Astrocyte (in vitro differentiated cells and primary cell): Measurements from ENCODE around the gene IL19. TPM values are rescaled to one million over a fixed set of nuclear protein-coding genes. Genes with fewer than 3 reads are reported as not detected.
"Not testable (repeated sequence)": the region's sequence is repeated elsewhere in the genome, so short reads cannot be mapped to it uniquely, and the experiment has no call there.

Experiments used
- DNase-seq: peaks from one replicate; pipeline ENCODE4 v3.0.0-alpha.2; 2010; ENCODE audit warnings: low read depth
- FAIRE-seq: peaks from 2 replicates; lab custom pipeline; 2011; peaks lifted over from hg19 to GRCh38; lab: Jason Lieb, UNC
- H2AFZ ChIP-seq: 2 replicates; pipeline ENCODE4 v1.6.0; 2012; ENCODE audit warnings: low read depth, low read length, inconsistent platforms
- H3K27ac ChIP-seq: 2 replicates; pipeline ENCODE4 v1.5.1; 2011; ENCODE audit warnings: low read depth, low read length, inconsistent platforms
- H3K27me3 ChIP-seq: 2 replicates; pipeline ENCODE4 v1.6.0; 2011; ENCODE audit warnings: low read length, inconsistent platforms; ENCODE audit not compliant: insufficient read depth
- H3K36me3 ChIP-seq: 2 replicates; pipeline ENCODE4 v1.5.1; 2011; ENCODE audit warnings: low read length, inconsistent platforms; ENCODE audit not compliant: insufficient read depth
- H3K4me1 ChIP-seq: 2 replicates; pipeline ENCODE4 v1.5.1; 2011; ENCODE audit warnings: low read length, inconsistent platforms; ENCODE audit not compliant: insufficient read depth
- H3K4me2 ChIP-seq: 2 replicates; pipeline ENCODE4 v1.6.0; 2012; ENCODE audit warnings: low read length, inconsistent platforms
- H3K4me3 ChIP-seq: 2 replicates; pipeline ENCODE4 v1.5.1; 2011; ENCODE audit warnings: low read depth, mild to moderate bottlenecking, low read length, inconsistent platforms; ENCODE audit not compliant: insufficient read depth
- H3K79me2 ChIP-seq: 2 replicates; pipeline ENCODE4 v1.6.0; 2012; ENCODE audit warnings: mild to moderate bottlenecking, low read length, inconsistent platforms; ENCODE audit not compliant: insufficient read depth
- H3K9ac ChIP-seq: 2 replicates; pipeline ENCODE4 v1.6.0; 2012; ENCODE audit warnings: mild to moderate bottlenecking, low read length, inconsistent platforms
- H3K9me3 ChIP-seq: 2 replicates; pipeline ENCODE4 v1.5.1; 2012; ENCODE audit warnings: low read depth, mild to moderate bottlenecking, low read length, inconsistent platforms; ENCODE audit not compliant: insufficient read depth
- H4K20me1 ChIP-seq: 2 replicates; pipeline ENCODE4 v1.6.0; 2012; ENCODE audit warnings: low read length, inconsistent platforms; ENCODE audit not compliant: insufficient read depth
- H3K27ac Mint-ChIP-seq: one replicate; pipeline ENCODE4 v1.8.0; 2021; ENCODE audit warnings: mild to moderate bottlenecking, mixed read lengths; ENCODE audit not compliant: unreplicated experiment
- H3K27me3 Mint-ChIP-seq: one replicate; pipeline ENCODE4 v1.8.0; 2021; ENCODE audit warnings: low read depth, mixed read lengths; ENCODE audit not compliant: unreplicated experiment
- H3K36me3 Mint-ChIP-seq: one replicate; pipeline ENCODE4 v1.8.0; 2021; ENCODE audit warnings: low read depth, mixed read lengths; ENCODE audit not compliant: unreplicated experiment
- H3K4me1 Mint-ChIP-seq: one replicate; pipeline ENCODE4 v1.8.0; 2021; ENCODE audit warnings: low read depth, mixed read lengths; ENCODE audit not compliant: unreplicated experiment
- H3K4me3 Mint-ChIP-seq: one replicate; pipeline ENCODE4 v1.8.0; 2021; ENCODE audit warnings: mild to moderate bottlenecking, moderate library complexity, mixed read lengths; ENCODE audit not compliant: unreplicated experiment
- H3K9me3 Mint-ChIP-seq: one replicate; pipeline ENCODE4 v1.8.0; 2021; ENCODE audit warnings: mild to moderate bottlenecking, mixed read lengths; ENCODE audit not compliant: unreplicated experiment
- EZH2 ChIP-seq: IDR thresholded peaks from 2 replicates; pipeline ENCODE4 v1.6.1; 2012; ENCODE audit warnings: mild to moderate bottlenecking, low read length, inconsistent platforms; ENCODE audit not compliant: insufficient read depth
- total RNA-seq: library from RNA; stranded (reverse); gene quantifications from 2 replicates; pipeline ENCODE4 v1.2.1, GENCODE V29; 2021
- TF ChIP-seq, protein P1 (sequence below): IDR thresholded peaks from 2 replicates; pipeline ENCODE4 v1.5.1; 2011; ENCODE audit warnings: low read depth, mild to moderate bottlenecking, inconsistent platforms, low read length, moderate library complexity; ENCODE audit not compliant: insufficient read depth

IL19 gene
- total RNA-seq, 1 donor from 2014 or later: 0.23 TPM

DNA sequence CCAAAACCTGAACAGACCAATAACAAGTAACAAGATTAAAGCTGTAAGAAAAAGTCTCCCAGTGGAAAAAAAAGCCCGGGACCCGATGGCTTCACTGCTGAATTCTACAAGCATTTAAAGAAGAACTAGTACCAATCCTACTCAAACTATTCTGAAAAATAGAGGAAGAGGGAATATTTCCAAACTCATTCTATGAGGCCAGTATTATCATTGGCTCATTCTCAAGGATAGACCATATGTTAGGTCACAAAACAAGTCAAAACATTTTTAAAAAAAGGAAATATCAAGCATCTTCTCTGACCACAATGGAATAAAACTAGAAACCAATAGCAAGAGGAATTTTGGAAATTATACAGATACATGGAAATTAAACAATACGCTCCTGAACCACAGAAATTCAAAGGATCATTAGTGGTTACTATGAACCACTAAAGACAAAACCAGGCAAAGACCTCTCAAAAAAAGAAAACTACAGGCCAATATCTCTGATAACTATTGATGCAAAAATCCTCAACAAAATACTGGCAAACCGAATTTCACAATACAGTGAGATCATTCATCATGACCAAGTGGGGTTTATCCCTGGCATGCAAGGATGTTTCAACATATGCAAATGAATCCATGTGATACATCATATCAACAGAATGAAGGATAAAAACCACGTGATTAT is 80.9 kb downstream of the IL19 start:
- Mint-ChIP-seq H3K27ac (no peak overlapping the region), H3K4me3 (no peak overlapping the region), H3K27me3 (peaks cover 8% of the 10 kb centered on the region), H3K9me3 (peaks cover 11% of the 10 kb centered on the region), H3K36me3 (no peaks in the 10 kb centered on the region), H3K4me1 (no peaks in the 10 kb centered on the region)
- Histone ChIP-seq H3K4me2 (no peak overlapping the region), H2AFZ (no peak overlapping the region), H3K9ac (no peak overlapping the region), H3K4me3 (no peak overlapping the region), H3K79me2 (no peaks in the 10 kb centered on the region), H4K20me1 (no peaks in the 10 kb centered on the region), H3K36me3 (no peaks in the 10 kb centered on the region), H3K27me3 (peaks cover 8% of the 10 kb centered on the region), H3K4me1 (no peaks in the 10 kb centered on the region), H3K9me3 (no peaks in the 10 kb centered on the region), H3K27ac (no peak overlapping the region)
- FAIRE-seq: no peak
- peak; percentile 85 for DNase-seq
- TF ChIP-seq EZH2: no peak
- TF ChIP-seq, protein P1, sequence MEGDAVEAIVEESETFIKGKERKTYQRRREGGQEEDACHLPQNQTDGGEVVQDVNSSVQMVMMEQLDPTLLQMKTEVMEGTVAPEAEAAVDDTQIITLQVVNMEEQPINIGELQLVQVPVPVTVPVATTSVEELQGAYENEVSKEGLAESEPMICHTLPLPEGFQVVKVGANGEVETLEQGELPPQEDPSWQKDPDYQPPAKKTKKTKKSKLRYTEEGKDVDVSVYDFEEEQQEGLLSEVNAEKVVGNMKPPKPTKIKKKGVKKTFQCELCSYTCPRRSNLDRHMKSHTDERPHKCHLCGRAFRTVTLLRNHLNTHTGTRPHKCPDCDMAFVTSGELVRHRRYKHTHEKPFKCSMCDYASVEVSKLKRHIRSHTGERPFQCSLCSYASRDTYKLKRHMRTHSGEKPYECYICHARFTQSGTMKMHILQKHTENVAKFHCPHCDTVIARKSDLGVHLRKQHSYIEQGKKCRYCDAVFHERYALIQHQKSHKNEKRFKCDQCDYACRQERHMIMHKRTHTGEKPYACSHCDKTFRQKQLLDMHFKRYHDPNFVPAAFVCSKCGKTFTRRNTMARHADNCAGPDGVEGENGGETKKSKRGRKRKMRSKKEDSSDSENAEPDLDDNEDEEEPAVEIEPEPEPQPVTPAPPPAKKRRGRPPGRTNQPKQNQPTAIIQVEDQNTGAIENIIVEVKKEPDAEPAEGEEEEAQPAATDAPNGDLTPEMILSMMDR: no peak

DNA sequence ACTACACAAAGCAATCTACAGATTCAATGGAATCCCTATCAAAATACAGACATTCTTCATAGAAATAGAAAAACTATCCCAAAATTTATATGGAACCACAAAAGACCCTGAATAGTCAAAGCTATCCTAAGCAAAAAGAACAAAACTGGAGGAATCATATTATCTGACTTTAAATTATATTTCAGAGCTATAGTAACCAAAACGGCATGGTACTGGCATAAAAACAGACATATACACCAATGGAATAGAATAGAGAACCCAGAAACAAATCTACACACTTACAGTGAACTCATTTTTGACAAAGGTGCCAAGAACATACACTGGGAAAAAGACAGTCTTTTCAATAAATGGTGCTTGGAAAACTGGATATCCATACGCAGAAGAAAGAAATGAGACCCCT is 82.1 kb downstream of the IL19 start:
- not testable (repeated sequence) for DNase-seq, H3K79me2 ChIP-seq, H3K36me3 Mint-ChIP-seq, H4K20me1 ChIP-seq, H3K4me3 ChIP-seq, H3K27me3 ChIP-seq, H3K4me1 ChIP-seq, H3K36me3 ChIP-seq, H3K27ac Mint-ChIP-seq, H3K27ac ChIP-seq, H3K4me2 ChIP-seq, H3K4me3 Mint-ChIP-seq, H3K4me1 Mint-ChIP-seq, H3K9ac ChIP-seq, FAIRE-seq, H2AFZ ChIP-seq, H3K9me3 ChIP-seq
- H3K9me3 Mint-ChIP-seq: peaks cover 11% of the 10 kb centered on the region
- H3K27me3 Mint-ChIP-seq: peaks cover 19% of the 10 kb centered on the region

DNA sequence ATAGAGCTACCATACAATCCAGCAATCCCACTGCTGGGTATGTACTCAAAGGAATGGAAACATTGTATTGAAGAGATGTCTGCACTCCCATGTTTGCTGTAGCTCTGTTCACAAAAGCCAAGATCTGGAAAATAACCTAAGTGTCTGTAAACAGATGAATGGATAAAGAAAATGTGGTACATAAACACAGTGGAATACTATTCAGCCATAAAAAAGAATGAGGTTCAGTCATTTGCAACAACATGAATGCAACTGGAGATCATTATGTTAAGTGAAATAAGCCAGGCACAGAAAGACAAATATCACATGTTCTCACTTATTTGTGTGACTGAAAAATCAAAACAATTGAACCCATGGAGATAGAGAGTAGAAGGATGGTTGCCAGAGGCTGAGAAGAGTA is 83.1 kb downstream of the IL19 start:
- not testable (repeated sequence) for H3K27ac ChIP-seq, H4K20me1 ChIP-seq, H3K36me3 Mint-ChIP-seq, H3K27ac Mint-ChIP-seq, H3K9ac ChIP-seq, H3K27me3 ChIP-seq, H3K4me1 Mint-ChIP-seq, H3K4me1 ChIP-seq, H3K36me3 ChIP-seq, H3K4me3 Mint-ChIP-seq, DNase-seq, H3K4me3 ChIP-seq, FAIRE-seq, H3K79me2 ChIP-seq, H3K9me3 ChIP-seq, H3K4me2 ChIP-seq, H2AFZ ChIP-seq
- H3K27me3 Mint-ChIP-seq: peaks cover 19% of the 10 kb centered on the region
- peaks cover 11% of the 10 kb centered on the region for H3K9me3 Mint-ChIP-seq
